Pons (tissue), 1 donor: Measurements from ENCODE around the gene EEF1AKMT2.

Experiments
- DNase-seq: peaks from one replicate; pipeline ENCODE4 v3.0.0-alpha.2; 2016; ENCODE audit warnings: low spot score

The EEF1AKMT2 gene

DNA sequence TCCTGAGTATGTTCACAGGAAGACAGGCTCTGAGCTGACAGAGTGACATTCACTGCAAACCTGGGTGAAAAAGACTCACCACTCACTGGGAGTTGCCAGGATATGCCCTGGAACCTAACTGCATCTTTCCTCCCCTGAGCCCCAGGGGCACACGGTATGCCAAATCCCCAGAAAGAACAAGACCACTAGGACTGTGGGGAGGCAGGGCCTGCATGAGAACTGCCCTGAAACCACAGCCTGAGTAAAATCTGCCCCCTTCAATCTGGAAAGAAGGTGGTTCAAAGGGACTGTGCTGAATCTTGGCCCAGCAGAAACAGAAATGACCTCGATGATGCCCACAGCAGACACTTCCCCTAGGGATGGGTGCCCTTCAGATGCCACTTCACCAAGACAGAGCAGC is 54.0 kb downstream of the EEF1AKMT2 start:
- peak; percentile 14 for DNase-seq

DNA sequence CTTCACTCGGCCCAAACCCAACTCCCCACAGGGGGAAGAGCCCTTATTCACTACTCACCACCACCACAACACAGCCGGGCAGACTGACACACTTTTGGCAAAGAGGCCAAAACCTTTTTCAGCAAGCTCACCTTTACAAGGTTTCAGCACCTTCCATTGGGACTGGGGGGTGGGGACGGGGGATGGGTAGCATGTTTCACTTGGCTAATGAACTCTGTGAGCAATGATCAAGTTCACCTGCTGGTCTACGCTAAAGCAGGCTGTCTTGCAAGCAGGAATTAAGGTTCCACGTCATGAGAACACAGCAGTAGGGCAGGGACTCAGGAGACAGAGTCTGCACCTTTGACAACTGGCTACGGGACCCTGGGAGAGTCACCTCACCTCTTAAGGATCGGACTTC is 54.5 kb downstream of the EEF1AKMT2 start:
- no peak for DNase-seq

DNA sequence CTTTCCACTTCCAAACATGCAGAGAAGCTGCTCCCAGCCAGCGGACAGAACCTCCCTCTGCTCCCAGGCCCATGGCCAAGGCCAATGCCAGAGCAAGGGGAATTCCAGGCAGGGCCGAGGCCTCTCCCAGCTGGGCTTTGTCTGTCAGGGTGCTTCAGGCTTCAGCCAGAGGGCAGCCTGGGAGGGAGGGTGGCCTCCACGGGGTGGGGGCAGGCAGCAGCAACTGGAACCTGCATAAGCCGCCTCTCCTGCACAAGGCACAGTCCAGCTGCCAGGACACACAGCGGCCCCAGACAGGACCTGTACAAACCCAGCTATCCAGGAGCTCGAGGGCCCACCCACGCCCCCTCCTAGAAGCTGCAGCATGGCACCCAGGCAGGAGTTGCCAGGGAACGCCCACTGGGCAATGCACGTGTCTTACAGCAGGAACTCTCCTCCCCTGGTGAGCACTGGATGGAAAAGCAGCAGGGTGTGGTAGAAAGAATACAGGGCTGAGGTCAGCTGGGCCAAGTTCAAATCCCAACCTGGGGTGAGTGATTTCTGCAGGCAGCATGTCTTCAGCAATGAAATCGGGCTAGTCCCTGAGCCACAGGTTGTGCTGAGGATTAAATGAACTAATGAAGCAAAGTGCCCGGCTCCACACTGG is 55.1 kb downstream of the EEF1AKMT2 start:
- DNase-seq = peak; percentile 89

DNA sequence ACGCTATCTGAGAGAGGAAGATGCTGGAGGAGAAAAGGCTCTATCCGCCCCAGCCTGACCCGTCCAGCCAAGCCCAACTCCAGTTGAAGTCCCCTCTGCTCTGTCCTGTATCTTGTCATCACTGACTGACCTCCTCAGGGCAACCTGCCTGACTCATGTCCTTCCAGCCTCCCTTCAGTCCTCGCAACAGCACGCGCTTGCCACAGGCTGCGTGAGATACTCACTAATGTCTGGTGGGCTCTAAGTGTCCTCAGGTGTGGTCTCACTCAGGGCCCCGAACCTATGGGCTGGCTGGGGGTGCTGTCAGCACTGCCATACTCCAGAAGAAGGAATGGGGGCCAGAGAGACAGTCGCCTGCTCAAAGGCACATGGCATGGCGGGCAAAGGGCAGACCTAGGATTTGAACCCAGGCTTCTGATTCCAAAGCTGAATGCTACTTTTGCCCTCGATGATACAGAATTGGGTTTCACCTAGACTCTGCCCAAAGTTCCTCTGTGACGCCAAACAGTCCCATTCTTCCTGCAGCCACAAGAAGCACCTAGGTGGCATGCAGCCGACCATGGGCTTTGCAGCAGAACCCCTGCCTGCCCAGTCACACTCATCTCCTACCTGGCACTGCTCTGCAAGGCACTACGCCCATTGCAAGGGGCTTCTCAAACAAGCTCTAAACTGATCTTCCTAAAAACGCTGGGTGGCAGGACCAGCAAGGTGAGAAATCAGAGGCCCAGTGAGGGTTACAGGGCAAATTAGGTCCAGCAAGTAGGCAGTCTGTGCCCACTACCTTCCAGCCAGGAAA is 56.0 kb downstream of the EEF1AKMT2 start:
- no peak for DNase-seq

DNA sequence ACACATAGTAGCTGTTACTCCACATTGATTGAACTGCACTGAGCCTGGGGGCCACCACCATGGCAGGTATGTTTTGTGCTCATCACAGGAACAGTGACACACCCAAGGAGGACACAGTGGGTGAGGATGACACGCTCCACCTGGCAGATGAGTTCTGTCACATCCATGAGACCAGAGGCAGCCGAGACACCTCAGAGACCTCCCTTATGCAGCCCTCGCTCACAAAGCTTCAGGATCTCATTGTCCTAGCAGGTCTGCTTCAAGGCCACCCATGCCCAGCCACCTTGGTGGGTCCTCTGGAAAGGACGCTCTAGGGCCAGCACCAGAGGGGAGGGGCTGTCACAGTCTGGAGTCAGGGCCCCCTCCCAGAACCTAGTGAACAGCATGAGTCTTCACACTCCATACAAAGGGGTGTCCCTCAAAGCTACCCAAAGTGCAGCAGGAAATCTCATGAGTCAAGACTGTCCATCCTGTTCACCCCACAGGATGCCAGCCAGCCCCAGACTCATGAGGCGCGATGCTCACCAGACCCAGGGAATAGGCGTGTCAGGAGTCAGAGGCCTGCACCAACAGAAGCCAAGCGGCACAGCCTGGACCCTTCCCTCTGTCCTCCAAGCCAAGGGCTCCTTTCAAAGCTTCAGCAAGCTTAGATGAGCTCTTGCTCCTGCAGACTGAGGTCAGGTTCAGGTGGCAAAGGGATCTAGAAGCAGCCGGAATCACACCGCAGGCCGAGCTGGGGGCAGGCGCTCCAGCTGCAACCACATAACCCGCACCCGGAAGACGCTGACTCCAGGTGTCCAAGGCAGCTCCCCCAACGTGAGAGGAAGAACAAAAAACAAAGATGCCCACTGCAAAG is 57.1 kb downstream of the EEF1AKMT2 start:
- no peak for DNase-seq

DNA sequence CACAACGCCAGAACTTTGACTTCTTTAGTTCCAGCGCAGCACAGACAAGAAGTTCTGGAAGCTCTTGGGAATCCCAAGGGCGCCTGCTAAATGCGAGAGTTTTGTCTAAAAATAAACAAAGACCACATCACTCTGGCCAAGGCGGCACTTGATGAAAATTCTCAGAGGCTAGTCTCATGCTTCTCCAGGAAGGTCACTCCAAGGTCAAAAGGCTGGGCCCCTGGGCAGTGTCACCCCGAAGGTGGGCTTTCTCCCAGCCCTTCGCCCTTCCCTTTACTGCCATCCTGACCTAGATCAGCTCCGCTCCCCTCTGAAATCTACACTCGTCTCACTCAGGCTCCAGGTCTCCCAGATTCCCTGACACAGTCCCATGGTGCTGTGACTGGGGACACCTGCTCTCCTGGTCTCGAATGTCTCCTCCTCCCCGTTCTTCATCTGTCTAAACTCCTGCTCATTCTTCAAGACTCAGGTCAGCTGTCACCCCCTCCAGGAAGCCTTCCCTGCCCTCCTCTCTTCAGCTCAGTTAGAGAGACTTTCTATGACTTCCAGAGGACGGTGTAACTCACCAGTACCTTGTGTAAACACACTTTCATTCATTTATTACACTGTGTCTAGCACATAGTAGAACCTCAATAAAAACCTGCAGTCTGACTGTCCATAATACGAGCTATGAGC is 58.0 kb downstream of the EEF1AKMT2 start:
- peak; percentile 14 for DNase-seq

DNA sequence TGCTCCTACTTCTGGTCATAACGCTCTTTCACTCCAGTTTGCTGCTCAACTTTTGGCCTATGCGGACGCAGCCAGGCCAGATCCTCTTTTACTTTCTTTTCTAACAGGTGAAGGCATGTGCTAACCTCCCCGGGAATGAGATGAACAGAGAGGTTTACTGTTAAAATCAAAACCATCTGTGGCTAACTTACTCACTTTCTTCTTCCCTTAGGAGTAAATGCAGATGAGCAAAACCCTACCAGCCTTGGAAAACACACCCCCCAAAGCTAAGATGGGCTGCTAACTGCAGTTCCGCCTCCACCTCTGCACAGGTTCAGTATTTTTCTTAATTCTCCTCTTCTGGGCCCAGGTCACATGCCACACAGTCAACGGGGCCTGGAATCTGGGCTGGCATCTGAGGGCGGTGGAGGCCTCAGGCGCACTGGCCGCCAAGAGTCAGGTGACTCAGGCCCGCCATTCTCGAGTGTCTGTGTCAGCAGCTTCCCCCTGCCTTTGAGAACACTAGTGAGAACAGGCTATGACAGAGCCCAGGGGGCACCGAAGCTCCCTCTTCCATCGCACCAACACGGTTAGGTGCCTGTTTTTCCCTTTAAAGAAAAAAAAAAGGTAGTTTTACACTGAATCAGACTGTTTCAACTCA is 58.6 kb downstream of the EEF1AKMT2 start:
- peak; percentile 46 for DNase-seq

DNA sequence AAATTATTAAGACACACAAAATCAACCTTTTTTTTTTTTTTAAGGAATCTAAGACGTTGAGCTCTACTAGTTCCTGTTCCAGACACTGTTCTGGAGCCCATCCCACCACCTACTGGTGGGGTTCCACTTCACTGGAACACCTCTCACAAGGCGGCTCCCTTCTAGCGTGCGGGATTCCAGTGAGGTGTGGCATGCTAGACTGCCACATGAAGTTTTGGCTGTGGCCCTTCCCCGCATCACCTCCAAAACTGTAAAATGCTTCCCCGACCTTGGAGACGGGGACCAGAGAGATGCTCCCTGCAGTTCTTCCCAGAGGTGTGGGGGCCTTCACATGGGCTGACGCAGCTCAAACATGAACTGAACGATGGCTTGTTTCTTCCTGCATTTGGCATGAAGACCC is 60.1 kb downstream of the EEF1AKMT2 start:
- DNase-seq = no peak

DNA sequence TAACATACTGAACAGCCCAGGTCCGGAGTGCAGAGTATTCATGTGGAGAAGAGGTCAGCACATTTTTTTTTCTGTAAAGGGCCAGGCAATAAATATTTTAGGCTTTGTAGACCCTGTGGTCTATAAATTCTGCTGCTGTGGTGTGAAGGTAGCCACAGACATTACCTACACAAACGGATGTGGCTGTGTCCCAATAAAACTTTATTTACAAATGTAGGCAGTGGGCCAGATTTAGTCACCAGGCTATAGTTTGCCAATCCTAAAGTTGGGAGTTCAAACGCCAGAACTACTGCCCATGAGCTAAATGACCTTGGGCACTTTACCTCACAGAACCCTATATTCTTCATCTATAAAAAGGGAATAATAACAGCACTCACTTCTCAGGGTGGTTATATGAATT is 60.9 kb downstream of the EEF1AKMT2 start:
- DNase-seq = no peak

DNA sequence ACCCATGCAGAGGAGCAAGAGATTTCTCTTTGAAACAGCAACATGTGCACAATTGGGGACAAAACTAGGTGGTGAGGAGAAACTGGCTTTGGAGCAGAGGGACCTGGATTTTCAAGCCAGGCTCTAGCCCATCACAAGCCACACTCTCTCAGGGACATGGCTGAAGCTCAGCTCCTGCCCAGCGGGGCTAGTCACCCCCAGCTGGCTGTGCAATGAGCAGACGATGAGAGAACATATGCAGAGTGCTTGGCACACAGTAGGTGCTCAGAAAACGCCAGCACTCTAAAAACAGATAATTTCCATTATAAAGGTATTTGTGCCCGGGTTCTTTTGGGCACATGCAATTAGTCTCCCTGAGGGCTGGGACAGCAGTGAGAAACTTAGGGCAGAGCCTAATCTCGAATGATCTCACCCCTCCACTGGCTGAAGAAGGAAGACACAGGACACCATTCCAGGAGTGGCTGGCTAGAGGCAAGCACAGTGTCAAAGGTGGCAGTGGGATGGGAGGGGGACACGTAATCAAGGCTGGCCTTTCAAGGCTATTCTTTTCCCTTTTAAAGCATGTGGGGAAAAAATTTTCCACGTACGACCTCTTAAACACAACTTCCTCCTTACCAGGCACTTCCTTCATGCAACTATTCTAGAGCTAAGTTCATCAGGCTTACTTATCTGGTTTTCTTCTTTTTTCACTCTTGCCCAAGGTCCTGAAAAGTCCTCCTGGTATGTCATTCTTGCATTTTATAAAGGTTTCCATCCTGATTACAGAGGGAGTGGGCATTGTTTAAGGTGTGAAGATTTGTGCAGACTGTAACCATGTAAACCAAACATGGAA is 62.6 kb downstream of the EEF1AKMT2 start:
- peak; percentile 66 for DNase-seq

DNA sequence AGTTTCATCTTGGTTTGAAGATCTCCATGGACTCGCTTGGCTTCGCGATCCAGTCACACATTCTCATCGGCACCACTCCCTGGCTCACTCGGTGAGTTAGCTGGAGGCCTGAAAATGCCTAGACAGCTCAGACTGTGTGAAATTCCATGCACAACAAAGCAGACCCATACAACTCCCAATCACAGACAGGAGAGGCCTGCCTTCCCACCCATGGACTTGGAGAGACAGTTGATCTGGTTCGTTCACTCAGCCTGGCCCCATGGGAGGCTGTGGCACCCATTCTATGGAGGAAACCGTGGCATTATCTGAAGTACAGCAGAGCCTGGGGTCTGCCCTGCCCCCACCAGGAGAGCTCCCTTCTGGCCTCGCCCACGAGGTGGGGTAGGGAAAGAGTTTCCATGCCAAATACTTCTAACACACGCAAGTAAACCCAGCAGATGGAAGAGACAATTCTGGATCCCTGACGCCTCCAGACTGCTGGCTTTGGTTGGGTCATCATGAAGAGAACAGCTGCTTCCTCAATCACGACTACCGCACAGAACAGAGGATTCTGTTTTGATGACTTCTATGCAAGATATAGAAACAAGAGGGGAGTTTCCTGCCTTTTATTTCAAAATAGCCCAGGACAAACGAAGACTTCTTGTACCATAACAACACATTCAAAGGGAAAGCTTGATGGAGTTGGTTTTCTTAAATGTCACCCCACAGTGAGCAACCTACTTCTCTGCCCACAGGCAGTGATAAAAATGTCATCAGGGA is 63.4 kb downstream of the EEF1AKMT2 start:
- peak; percentile 78 for DNase-seq

DNA sequence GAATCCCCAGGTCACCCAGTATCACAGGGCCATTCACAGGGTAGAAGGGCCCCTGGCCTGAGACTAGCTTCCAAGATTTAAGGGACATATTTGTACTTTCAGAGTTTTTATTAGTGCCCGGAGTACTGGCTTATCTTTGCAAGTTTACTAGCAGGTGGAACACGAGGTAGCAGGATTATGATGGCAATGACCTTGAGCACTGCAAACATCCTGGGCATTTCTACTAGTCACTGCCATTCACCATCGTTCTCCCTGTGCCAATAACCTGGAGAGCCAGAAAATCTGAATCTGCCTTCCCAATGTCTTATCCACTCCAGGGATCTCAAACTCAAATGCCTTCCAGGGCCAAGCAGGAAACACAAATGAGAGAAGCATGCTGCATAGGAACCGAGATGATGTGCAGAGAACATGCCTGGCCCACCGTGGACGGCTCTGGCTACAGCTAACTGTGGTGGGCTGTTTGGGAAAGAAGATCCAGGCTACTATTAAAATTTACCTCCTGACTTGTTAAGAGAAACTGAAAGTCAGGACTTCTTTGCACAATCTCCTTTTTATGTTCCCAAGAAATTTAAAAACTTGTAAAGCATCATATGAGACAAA is 64.2 kb downstream of the EEF1AKMT2 start:
- no peak for DNase-seq

DNA sequence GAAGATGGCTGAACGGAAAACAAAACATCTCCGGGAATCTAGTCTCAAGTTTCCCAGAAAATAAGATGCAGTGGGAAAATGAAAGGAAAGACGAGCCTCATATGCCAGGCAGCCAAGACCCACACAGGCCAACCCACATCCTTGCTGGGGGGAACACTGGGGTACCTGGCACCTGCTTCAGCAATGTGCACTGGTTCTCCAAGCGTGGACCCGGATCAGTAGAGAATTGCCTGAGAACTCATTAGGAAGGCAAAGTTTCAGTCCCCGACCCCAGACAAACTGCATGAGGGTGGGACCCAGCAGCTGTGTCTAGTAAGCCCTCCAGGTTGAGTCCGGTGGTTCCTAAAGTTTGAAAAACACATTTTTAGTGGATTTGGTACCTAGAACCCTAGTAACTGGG is 65.9 kb downstream of the EEF1AKMT2 start:
- DNase-seq = no peak

DNA sequence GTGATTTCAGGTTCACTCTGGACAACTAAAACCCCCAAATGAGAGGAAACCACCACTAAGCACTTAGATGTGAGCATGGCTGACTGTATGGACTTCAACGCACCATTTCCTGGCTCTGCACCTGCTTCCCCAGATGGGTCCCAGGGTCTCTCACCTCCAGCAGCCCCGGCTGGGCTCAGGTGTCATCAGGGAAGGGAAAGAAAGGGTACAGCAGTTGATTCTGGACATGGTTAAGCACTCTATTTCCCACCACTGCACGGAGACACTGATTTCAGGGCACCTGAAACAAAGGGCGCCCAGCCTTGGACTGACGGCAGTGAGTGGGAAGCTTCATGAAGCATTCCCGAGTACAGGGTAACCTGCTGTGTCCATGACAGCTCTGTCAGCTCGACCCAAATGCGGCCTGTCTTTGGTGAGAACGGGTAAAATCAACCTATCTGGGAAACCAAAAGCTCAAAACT is 66.5 kb downstream of the EEF1AKMT2 start:
- no peak for DNase-seq

DNA sequence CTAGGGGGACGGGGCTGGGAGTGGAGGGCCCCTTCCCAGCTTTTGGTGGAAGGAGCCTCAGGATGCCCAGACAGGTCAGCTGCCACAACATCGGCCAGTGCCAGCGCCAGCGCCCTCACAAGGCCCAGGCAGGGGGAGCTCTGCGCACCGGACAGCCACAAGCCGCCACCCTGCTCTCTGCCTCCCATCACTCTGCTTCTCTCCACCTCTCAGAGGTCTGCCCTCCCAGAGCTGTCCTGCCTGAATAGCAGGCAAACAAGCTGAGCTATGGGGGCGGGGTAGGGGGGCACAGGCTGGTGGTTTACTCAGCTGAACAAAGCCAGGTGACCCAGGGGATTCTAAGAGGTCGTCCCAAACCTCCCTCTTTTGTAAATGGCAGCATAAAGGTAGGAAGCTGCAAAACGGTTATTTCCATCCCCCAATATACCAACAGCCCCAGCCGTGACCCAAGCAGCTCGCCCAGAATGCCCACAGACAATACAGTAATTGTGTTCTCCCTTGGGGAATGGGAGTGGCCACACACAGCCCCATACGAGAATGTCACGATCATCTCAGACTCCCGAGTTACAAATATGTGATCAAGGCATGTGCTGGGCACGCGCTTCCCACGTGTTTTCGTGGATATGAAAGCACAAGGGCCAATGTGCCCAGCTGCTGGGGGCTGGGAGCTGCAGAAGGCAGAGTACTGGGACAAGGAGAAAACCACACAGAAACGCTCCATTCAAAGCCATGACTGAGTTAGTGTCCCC is 67.2 kb downstream of the EEF1AKMT2 start:
- DNase-seq = peak; percentile 98

DNA sequence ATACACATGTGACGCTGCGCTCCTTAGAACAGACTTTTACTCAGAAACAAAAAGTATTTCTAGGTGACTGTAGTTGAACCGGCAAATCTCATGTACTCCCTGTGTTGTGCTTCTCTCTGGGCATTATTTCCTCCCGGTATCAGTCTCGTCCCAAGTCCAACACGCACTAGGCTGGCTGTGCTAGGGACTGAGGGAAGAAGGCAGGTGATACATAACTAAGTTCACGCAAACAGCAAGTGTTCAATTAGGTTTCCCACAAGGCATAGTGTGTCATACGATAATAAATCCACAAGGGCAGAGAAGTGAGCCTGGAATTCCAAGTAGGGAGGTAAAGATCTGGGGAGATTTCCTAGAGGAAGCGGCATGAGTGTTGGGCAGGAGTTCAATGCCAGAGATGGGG is 67.9 kb downstream of the EEF1AKMT2 start:
- no peak for DNase-seq

DNA sequence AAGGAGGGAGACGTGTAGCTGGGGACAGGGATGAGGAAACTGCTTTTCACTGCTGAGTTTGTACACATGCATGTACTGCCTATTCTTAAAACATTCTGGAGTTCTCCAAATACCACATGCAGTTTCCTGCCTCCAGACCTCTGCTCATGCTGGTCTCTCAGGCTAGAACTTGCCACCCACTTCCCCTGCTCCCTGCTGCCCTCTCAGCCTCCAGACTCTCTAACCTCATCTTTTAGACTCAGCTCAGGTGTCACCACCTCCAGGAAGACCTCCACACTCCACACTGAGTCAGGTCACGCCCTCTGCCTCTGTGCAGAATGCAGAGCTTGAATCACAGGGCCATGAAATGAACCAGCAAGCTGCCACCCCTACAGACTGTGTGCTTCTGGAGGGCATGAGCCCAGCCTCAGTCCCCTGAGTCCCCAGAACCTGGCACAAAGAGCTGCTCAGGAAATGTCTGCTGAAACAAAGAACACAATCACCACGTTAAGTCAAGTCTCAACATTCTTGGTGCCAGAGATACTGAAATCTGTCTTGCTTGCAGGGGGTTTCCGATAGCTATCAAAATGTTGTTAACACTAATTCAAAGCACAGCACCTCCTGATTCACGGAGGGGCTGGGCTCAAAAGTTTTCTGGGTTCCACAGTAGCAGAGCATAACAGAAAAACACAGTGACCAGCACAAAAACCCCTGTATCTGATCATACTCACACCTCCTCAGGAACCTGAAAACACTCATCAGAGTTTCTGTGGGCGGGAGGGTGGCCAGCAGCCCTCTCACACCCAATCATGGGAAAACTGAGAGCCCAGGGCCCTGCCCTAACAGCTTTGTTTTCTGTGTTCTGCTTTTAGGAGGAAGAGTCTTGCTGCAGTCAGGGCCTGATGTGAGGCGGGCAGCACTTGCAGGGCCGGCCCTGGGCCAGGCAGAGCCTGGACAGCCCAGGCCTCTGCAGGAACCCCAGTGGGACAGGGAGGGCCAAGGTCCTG is 68.6 kb downstream of the EEF1AKMT2 start:
- no peak for DNase-seq
